Gastrocnemius medialis (tissue), 4 donors: ENCODE data around the gene LRCH1.

Experiments used
- POLR2A ChIP-seq, 2 donors: fragments of 450-650 bp; IDR thresholded peaks; one replicate each; pipeline ENCODE4 v1.6.1; 2017; ENCODE audit warnings: antibody characterized with exemption in 2 of 2, mild to moderate bottlenecking in 2 of 2, moderate library complexity in 2 of 2
- TF ChIP-seq, protein P1 (sequence below), 5 experiments: fragments of 450-650 bp in 3 of 5; fragments of 200-600 bp in 2 of 5; sonication (generic) in 2 of 5; IDR thresholded peaks in 4 of 5; conservative IDR thresholded peaks in 1 of 5; 1 replicate in 4 of 5; 2 replicates in 1 of 5; pipeline ENCODE4 v1.5.1; 2016 to 2019; ENCODE audit warnings: antibody characterized with exemption in 5 of 5, mild to moderate bottlenecking in 3 of 5, moderate library complexity in 3 of 5

DNA sequence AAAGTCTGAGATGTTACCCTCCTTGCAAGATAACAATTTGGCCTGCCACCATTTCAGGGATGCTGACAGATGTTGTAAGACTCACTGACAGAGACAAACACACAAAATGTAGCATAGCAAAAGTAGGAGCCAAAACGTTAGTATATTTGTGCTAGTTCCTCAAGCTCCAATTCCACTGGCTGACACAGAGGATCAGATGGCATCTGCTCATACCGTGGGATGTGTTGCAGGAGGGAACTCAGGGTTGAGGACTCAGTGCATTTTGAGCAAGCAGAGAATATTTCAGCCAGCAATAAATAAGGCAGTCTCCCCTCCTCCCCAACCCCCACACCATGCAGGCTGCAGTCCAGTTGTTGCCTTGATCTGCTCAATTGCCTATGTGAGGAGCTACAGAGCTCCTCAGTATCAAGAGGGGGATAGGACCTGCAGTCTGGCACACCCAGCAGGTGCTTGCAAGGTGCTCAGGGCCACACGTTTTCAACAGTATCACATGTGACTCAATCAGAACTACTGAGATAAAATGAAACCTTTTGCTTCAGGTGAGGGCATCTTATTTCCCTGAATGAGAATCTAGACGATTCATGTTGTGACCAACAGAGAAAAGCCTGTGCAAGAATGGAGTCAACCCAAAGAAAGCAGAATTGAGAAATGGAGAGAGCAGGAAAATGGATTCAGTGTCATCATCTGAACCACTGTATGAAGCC, 23.6 kb upstream of the LRCH1 start:
- TF ChIP-seq, protein P1, sequence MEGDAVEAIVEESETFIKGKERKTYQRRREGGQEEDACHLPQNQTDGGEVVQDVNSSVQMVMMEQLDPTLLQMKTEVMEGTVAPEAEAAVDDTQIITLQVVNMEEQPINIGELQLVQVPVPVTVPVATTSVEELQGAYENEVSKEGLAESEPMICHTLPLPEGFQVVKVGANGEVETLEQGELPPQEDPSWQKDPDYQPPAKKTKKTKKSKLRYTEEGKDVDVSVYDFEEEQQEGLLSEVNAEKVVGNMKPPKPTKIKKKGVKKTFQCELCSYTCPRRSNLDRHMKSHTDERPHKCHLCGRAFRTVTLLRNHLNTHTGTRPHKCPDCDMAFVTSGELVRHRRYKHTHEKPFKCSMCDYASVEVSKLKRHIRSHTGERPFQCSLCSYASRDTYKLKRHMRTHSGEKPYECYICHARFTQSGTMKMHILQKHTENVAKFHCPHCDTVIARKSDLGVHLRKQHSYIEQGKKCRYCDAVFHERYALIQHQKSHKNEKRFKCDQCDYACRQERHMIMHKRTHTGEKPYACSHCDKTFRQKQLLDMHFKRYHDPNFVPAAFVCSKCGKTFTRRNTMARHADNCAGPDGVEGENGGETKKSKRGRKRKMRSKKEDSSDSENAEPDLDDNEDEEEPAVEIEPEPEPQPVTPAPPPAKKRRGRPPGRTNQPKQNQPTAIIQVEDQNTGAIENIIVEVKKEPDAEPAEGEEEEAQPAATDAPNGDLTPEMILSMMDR (IDR thresholded peaks at IDR 0.05 in 4 of 5, conservative IDR thresholded peaks at IDR 0.05 in 1 of 5): no peak
- TF ChIP-seq POLR2A (IDR thresholded peaks at IDR 0.05): no peak
